KBM-7 (cell line): Measurements from ENCODE around the gene USP10.
A peak's percentile ranks its signal among the peaks of the same experiment; 100 is the strongest.

Source experiments
- DNase-seq: peaks from one replicate; pipeline ENCODE4 v3.0.0-alpha.2; 2015
- in situ Hi-C: fragments of 300-500 bp; cut with MboI; formaldehyde crosslinking; loops from 2 replicates; pipeline ENCODE4 v1.14.3; 2020; ENCODE audit warnings: low sequenced_read_pairs, low pct_unique_long_range_greater_than_20kb, mixed read lengths

Gene USP10

DNA sequence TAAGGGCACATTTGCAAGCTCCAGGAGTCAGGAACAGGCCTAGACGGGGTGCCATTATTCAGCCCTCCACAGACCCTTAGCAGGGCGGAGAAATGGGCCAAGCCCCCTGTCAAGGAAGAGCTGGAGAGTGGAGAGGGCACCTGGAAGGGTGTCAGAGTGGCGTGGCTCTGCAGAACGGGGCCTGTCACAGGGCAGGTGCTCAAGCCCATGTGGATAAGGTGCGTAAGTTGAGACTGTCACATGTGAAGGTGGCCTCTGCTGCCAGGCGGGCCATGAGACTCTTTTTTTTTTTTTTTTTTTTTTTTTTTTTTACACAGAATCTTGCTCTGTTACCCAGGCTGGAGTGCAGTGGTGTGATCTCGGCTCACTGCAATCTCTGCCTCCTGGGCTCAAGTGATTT, 108.0 kb downstream of the USP10 start:
- in situ Hi-C loops, result no loop called here
- no peak for DNase-seq

- DNase-seq, result no peak
- in situ Hi-C loops, result no loop called here
These were observed 109.0 kb downstream of the USP10 start for GRCh38 chr16:84808826-84809225.

DNA sequence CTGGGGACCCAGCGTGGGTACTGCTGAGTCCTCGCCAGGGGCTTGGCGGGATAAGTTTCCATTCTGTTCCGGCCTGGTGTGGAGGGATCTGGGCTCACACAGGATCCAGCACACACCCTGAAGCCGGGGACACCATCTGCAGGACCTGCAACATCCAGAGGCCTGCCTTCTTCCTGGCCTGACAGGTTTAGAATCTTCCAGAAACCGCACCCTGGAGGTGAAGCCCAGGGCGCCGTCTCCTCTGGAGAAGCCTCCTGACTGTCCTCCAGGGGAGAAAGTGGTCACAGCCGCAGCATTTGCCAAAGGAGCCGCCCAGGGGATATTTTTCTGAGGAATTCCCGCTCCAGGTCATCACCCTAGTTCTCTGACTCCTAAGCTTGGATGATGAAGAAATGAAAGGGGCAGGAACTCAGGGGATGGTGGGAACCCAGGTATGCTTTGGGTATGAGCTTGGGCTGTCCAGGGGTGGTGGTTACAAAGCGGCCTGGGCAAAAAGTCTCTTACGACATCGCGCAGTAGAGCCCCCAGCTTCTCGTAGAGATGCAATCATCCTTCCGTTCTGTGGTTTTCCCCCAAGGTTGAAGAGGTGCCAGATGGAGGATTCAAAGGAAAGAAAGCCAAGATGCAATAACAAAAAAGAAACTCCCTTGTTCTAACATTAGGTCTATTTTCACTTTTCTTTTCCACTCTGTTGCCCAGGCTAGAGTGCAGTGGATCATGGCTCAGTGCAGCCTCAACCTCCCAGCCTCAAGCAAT, 110.9 kb downstream of the USP10 start:
- peak; percentile 95 for DNase-seq
- in situ Hi-C loops, result no loop called here

DNA sequence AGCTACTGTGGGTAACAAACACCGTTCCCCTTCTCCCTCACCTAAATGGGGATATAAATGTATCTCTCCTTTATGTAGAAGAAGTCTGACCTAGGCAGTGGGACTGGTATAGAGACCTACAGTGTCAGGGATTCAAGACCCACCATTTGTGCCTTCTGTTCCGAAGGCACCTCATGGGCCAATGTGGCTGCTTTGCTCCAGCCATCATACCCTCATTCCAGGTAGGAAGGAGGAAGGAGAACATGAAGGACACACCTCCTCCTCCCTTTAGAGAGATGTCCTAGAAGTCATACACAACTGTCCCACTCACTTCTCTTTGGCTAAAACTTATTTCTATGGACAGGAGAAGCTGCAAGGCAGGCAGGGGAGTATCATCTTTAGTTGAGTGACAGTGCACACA, 111.7 kb downstream of the USP10 start:
- no peak for DNase-seq

DNA sequence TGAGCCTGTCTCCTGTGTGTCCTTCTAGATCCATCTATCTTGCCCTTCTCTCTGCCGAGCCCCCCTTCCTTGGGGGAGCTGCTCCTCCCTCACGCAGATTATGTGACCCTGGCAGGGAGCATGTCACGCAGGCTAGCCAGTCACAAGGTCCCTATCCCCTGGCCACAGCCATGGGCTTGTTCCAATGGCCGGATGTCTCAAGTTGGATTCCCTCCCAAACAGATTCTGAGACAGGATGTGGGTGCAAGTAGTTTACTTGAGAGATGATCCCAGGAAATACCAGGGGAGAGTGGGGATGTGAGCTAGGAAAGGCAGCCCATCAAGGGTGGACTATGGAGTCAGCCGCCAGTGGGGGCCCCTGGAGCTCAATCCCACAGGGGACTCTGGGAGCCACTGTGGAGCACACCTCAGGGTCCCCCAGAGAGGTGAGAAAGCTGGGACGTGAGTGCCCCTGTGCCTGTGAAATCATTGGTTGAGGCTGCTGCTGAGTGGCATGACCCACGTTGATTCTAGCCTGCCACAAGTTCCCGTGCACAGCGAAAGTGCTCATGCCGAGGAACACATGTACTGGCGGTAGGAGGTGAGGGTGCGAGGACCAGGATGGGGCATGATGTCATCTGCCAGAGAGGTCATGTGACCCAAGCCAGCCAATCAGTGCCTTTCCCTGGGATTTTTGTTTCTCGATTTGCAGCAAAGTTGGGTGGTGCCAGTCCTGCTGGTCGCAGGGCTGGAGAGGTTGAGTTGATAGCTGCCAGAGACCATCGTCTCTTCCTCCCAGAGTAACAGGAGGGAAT, 113.5 kb downstream of the USP10 start:
- DNase-seq, result no peak
- in situ Hi-C loops, result no loop called here

More for the DNA sequence above, 111.7 kb downstream of the USP10 start:
- in situ Hi-C loops, result no loop called here

- in situ Hi-C loops, result no loop called here
- DNase-seq, result no peak
These were observed 115.7 kb downstream of the USP10 start for GRCh38 chr16:84815462-84815861.

DNA sequence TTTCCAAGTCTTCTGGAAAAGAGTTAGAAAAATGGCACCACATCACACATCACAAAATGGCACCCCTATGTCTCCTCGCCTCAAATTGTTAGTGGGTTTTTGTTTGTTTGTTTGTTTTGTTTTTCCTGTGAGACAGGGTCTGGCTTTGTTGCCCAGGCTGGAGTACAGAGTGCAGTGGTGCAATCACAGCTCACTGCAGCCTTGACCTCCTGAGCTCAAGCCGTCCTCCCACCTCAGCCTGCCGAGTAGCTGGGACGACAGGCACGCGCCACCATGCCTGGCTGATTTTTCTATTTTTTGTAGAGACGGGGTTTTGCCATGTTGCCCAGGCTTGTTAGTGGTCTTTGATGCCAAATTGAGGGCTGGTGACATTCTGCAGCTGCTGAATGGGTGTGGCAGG, 116.2 kb downstream of the USP10 start:
- in situ Hi-C loops, result no loop called here
- no peak for DNase-seq

DNA sequence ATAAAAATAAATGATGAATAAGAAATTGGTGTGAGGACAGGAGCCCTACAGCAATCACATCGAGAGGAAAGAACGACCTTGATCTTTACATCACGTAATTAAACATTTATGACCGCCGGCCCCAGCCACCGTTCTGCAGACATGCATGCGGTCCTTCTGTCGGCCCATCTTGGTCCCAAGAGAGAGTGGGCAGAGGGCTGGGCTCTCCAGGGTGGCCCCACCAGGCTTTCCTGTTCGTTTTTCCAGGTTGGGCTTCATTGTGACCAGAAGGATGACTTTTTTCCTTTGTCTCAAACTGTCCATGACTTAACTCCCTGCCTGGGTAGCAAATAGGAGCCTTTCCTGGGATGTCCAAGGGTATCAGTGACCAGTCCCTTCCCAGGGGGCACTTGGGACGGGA, 116.7 kb downstream of the USP10 start:
- no peak for DNase-seq
- in situ Hi-C loops, result no loop called here

- DNase-seq, result no peak
- in situ Hi-C loops, result no loop called here
These were observed 117.4 kb downstream of the USP10 start for GRCh38 chr16:84817206-84817605.

- no peak for DNase-seq
- in situ Hi-C loops, result no loop called here
These were observed 117.8 kb downstream of the USP10 start for GRCh38 chr16:84817613-84818012.

GRCh38 chr16:84818133-84818532, 118.3 kb downstream of the USP10 start:
- in situ Hi-C loops, result no loop called here

DNA sequence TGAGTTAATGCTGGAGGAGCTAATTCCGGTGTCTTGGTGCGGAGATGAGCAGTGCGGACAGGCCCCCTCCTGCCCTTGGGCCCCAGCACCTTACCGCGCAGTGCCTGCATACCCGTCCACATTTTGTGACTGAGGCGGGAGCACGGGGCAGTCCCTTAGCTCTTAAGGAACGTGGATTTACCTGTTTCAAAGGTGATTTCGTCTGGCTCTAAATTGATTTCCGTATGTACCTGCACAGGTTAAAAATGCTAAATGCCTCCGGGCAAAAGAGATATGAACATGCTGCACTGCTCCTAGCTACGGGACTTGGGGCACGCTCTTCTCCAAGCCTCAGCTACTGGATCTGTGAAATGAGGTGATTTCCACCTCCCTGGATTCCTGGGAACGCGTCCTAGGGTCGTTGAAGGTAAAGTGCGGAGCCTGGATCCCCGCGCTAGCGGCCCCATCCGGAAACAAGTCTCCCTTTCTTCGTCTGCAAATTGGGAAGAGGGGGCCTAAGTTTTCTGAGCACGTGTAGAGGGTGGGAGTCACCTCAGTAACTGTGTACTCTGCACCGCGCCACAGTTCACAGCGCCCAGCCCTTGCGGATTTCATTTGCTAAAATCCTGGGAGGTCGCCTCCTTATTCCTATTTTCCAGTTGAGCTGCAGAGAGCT, 119.3 kb downstream of the USP10 start:
- no peak for DNase-seq
- in situ Hi-C loops, result no loop called here

More at GRCh38 chr16:84818133-84818532, 118.3 kb downstream of the USP10 start:
- no peak for DNase-seq

DNA sequence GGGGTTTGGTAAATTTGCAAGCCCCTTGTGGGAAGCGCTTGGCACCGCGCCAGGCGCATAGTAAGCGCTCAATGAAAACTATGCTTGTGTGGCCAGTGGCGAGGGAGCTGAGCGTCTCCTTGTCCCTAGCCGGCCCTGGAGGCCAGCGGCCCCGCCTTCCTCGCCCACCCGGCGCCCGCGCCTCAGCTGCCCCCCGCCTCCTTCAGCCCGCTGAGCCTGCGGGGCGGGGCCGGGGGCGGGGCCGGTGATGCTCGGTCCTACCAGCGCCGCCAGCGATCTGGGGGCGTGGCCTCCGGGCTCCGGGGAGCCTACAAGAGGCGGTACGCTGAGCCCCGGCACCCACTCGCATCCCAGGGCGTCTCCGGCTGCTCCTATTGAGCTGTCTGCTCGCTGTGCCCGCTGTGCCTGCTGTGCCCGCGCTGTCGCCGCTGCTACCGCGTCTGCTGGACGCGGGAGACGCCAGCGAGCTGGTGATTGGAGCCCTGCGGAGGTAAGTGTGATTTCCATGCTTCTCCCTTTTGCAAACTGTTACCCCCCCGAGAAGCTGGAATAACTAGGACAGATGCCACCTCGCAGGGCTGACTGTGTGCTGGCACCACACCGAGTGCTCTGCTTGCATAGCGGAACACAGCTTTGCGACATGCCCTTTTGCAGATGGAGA, 120.0 kb downstream of the USP10 start, which contains the start of gene CRISPLD2:
TSS of gene CRISPLD2 (plus strand) at position 342 of the 661 bp plus-strand sequence. CDS start 18,511 bp downstream, outside the sequence.
- in situ Hi-C loops, result no loop called here
- peak; percentile 85 for DNase-seq

GRCh38 chr16:84820305-84820684, 120.5 kb downstream of the USP10 start:
- in situ Hi-C loops, result no loop called here

DNA sequence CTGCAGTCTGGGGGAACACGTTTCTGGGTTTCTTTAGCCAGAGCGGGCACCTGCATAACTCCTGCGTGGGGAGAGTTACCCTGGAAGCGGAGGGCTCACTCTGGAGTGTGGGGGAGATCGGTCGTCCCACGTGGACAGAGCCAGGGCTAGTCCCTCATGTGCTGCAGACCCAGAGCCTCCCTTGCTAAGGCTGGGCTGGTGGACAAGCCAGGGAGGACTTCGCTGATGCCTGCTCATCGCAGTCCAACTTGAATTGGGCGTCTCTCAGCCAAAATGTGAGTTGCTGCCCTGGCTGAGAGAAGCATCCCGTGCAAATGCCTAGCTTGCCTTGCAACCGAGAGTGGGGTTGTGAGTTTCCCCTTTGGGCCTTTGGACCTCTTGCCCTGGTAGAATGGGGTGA, 121.0 kb downstream of the USP10 start:
- in situ Hi-C loops, result no loop called here
- DNase-seq, result no peak

More at GRCh38 chr16:84820305-84820684, 120.5 kb downstream of the USP10 start:
- no peak for DNase-seq

- in situ Hi-C loops, result no loop called here
- DNase-seq, result no peak
These were observed 121.4 kb downstream of the USP10 start for GRCh38 chr16:84821179-84821578.

DNA sequence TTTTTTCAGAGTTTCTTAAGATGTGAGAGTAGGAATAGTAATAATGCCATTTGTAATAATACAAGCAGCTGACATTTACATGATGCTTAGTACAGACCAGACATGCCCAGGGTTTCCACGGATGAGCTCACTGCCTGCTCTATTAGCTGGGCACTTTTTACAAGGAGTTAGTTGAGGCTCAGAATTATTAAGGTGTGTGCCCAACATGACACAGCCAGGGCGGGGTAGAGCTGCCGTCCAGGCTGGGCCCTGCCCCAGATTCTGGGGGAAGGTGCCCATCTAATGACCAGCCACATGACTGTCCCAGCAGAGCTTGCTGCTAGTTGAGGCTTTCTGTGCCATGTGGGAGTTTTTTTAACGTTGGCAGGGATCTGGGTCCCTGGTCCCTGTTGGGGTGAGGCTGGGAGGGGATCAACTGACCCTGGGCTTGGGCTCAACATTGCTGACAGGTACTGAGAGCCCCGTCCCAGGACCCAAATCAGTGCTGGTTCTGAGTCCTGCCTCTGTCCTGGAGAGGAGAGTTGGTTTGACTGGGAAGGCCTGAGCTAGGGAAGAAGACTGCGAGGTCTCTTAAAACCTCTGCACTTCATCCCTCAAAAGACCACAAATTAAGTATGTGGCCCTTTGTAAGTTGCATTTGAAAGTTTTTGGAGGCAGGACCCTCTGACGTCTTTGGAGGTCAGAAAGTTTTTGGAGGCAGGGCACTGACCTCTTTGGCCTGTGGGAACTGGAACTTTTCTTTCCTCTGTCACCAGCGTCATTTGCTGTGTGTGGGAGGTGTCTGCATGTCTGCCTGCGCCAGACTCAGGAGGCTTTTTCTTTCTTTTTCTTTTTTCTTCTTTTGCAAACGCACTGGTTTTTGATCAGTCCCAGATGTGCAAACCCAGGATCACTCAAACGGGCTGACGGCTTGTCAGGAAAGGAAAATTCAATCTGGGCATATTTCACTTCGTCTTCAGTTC, 122.2 kb downstream of the USP10 start:
- in situ Hi-C loops, result no loop called here
- DNase-seq, result no peak

GRCh38 chr16:84822990-84823389, 123.2 kb downstream of the USP10 start:
- in situ Hi-C loops, result no loop called here
- no peak for DNase-seq
